GM18511 (cell line): ENCODE results near the gene SMOC2.
"Not testable (repeated sequence)": the region's sequence is repeated elsewhere in the genome, so short reads cannot be mapped to it uniquely, and the experiment has no call there.

Source experiments
- ATAC-seq: cut with Tn5 transposase; IDR thresholded peaks from one replicate; pipeline ENCODE4 v1.9.1; 2021; ENCODE audit warnings: mild to moderate bottlenecking, moderate library complexity; ENCODE audit not compliant: unreplicated experiment

The SMOC2 gene

DNA sequence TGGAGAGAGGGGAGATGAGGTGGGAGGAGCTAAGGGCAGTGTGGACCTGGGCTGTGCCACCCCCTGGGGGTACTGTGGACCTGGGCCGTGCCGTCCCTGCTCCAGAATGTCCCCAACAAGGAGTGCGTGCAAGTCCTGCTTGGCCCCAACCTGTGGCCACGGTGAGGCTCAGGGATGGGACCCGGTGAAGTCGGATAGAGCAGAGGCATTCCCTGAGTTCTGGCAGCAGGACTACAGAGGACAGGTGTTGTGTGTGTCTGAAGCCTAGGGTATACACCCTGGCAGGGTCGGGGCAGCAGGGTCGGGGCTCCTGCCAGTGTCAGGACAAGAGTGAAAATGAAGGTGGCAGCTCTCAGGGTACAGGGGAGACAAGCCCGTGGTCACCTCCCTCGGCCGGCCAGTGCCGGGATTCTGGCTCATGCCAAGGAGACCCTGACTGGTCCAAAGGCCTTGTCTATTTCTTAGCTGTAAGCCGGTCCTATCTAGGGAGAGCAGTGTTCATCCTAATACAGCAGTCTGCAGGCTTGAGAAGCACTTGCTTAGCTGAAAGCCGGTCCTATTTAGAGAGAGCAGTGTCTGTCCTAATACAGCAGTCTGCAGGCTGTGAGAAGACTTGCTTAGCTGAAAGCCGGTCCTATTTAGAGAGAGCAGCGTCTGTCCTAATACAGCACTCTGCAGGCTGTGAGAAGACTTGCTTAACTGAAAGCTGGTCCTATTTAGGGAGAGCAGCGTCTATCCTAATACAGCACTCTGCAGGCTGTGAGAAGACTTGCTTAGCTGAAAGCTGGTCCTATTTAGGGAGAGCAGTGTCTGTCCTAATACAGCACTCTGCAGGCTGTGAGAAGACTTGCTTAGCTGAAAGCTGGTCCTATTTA, 95.9 kb downstream of the SMOC2 start:
- no peak for ATAC-seq

DNA sequence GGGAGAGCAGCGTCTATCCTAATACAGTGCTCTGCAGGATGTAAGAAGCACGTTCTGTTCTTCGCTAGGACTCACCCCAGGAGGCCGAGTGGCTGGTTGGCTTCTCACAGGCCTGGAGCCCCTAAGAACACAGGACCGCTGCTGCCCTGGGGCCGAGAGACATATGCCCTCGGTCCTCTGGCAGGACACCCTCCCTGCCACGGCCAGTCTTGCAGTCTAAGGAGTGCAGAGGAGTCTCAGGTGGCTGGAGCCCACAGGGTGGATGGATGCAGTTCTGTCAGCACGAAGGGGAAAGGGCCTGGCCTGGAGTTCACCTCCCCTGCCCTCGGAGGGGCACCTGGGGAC, 96.5 kb downstream of the SMOC2 start:
- ATAC-seq: no peak

DNA sequence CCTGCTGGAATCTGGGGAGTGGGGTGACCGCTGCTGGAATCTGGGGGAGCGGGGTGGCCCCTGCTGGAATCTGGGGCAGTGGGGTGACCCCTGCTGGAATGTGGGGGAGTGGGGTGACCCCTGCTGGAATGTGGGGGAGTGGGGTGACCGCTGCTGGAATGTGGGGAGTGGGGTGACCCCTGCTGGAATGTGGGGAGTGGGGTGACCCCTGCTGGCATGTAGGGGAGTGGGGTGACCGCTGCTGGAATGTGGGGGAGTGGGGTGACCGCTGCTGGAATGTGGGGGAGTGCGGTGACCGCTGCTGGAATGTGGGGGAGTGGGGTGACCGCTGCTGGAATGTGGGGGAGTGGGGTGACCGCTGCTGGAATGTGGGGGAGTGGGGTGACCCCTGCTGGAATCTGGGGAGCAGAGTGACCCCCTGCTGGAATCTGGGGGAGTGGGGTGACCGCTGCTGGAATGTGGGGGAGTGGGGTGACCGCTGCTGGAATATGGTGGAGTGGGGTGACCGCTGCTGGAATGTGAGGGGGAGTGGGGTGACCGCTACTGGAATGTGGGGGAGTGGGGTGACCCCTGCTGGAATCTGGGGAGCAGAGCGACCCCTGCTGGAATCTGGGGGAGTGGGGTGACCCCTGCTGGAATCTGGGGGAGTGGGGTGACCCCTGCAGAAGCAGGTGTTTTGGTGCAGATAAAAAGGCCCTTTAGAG, 97.4 kb downstream of the SMOC2 start:
- ATAC-seq: not testable (repeated sequence)

DNA sequence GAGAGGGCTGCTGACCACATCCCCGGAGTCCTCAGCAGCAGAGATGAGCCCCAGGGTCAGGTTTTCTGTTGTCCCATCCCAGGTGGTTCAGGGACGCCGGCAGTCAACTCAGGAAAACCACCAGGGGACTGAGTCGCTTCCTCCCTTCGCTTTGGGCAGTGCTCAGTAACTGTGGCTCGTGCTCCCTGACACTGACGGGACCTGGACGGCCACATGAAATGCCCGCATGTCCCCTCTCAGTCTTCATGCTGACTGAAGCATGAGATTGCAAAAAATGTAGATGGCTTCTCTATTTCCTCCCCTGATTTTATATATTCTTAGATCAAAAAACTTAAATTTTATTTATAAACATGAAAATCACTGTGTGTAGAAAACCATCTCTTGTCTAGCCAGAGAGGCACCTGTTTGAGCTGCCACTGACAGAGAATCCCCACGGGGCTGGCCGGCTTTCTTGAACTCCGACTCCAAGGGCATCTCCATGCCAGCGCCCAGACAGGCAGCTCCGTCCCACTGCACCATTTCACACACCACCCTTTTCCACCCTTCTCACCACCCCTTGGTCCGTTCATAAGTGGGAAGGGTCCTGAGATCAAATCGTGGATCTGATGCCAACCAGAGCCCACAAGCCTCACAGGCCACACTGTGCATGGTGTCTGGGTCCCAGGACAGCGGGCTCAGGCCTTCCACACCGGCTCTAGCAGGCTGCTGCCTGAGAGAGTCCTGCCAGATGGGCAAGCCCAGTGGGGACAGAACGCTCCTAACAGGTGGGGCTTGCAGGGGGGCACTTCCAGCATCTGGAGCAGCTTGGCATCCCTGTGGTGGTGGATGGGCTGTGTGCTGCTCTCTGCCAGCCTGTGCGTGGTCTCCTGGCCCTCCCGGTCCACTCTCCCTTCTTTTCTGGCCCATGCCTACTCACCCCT, 98.2 kb downstream of the SMOC2 start:
- ATAC-seq: no peak

DNA sequence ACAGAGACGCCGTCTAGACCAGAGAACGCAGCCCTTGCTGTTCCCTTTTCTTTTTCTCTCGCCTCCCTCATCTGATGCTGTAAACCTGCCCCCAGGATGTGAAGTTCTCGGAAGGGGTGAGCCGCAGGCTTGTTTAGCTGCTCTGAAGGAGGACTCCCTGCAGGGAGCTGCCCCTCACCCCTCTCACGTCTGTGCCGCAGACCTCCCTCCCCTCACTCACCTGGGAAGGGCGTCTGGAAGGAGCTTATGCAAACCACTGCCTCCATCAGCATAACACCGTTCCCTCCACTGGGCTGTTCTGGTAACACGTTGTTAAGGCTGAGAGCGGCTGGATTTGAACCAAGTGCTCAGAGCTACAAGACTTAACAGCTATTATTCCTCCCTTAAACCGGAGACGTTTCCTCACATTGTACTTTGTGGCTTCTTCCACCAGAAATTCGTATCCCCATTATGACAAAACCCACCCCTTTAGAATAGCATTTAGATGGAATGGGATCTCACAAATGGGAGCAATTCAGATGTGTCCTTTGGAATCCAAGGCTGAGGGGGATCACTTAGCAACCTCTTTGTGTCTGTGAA, 99.8 kb downstream of the SMOC2 start:
- no peak for ATAC-seq

DNA sequence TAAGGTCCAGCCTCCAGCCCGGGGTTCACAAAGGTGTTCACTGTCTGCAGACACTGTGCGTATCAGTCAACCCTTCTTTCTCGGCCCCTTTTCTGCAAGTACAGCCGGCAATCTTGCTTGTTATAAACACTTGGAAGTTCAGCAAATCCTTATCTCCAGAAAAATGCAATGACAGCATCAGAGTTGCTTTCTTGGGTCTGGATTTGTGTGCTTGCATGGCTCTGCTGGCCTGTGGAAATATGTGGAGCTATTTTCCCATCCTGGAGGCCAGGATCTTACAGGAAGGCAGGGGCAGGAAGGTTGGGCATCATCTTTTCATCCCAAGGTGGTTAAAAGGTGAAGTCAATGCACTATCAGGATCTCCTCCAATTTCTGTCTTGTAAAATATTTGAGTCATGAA, 100.3 kb downstream of the SMOC2 start:
- ATAC-seq: no peak

DNA sequence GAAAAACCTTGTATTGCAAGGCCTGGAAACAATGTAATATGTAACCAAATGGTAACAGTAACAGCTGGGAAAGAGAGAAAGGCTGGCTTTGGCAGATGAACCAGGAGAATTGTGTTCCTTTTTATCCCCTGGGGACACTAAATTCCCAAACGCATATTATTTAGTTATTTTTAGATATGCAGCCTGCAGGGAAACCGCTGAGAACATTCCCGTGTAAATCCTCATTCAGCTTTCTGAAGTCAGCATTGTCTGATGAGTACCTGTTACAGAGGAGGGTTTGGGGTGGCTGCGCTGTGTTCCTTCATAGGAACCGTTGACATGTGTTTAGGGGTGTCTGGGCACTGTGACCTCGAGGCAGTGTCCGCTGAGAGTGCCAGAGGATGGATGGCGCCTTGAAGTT, 101.3 kb downstream of the SMOC2 start:
- ATAC-seq: no peak

DNA sequence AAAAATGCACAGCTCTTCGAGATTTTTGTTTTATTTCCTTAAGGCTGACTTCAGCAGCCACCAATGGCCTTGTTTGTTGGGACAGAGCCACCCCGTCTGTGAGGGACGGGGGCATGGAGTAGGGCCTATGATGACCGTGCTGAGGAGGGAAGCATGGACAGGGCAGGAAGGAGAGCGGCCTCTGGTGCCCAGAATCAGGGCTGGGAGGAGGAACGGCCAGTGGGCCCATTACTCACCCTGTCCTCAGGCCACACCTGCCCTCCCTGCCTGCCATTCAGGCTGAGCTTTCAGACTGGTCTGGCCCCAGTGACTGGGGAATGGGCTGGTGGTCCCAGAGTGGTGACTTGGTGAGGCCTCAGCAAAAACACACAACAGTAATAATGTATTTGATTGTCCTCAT, 104.4 kb downstream of the SMOC2 start:
- ATAC-seq: no peak

DNA sequence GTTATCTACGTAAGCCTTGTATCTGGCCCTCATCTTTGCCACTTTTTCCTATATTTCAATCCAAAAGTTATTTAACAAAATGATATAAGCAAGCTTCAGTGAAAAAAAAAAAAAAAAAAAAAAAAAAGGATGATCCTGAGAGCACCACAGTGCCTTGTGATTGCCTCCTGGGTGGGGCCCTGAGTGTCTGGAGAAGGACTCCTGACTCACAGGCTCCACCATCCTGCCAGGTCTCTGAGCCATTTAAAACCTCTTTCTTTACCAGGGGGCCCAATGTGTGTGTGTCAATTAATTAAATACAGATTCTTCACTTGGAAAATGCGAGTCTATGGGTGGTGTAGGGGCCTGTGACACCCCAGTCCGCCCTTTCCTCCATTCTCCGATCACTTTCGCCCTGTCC, 105.2 kb downstream of the SMOC2 start:
- no peak for ATAC-seq

DNA sequence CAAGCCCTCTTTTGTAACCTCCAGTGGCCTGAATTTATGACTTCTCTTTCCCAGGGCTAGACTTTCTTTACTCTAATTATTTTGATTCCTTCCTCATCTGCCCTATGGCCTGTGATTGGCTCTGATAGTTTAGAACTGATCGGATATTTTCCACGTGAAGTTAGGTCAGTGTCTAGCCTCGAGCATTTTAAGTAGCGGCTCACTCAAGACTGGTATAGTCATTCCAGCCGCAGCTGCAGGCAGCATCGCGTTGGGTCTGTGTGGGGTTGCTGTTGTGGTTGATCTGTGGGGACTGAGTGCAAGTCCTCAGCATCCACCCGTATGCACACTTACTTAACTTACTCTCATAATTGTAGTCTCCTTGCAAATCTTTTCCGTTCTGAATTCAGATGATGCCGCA, 105.7 kb downstream of the SMOC2 start:
- ATAC-seq: no peak

DNA sequence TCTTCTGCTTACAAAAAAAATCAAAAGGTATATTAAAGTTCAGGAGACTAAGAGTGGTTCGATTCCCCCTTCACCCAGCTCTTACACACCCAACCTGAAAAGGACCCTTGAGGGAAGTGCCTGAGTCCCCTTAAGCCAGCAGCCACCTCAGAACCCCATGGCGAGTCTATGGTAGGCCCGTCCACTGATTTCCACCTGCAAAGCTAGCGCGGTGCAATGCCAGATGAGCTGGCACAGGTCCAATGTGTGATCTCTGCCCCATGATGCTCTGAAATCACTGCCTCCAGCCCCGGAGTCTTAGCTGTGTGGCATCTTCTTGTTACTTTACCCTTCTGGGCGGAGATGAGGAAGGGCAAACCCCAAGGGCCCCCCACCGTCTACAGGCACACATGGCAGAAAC, 109.3 kb downstream of the SMOC2 start:
- no peak for ATAC-seq

DNA sequence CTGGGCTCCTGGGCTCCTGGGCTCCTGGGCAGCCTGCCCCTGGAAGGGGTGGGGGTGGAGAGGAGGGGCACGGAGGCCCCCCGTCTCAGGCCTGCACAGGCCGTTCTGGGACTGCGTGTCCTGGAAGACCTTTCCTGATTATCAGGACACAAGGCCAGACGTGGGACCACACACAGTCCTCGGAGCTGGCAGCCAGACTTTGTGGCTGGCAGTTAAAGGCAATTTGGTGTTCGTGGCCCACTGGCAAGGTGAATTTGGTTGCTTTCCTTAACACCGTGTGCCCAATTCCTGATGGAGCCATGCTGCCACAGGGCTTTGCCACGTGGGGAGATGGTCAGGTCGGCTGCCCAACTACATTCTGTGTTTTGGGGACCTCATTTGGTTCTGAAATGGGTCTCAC, 113.5 kb downstream of the SMOC2 start:
- ATAC-seq: no peak

DNA sequence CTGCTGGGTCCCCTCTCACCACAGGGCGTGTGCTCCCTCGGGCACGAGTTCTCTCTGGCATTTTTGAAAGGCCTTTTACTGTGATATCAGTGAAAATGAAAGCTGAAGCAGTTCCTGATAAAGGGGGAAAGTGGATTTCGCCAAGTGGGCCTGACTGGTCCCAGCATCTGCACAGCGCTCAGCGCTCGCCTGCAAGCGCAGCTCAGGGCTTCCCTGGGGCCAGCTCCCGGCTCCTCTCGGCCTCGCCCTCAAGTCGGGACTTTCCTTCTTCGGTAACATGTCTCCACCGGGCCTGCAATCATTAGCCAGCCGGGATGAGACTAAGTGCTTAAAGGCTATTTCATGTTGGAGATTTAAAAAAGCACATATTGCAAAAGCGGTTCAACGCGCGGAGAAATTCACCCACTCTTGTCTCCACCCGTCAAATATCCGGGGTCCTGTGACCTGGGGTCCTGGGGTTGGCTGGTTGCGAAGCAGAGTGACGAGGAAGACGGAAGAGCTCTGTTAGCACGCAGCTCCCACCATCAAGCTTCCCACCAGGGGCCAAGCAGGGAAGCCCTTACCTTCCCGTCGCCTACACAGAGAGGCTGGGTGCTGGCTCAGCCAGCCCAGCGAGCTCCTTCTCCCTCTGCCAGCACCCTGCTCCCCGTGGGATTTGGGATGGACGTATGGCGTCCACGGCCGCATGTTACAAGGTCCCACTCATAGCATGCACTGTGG, 114.1 kb downstream of the SMOC2 start:
- ATAC-seq: no peak

DNA sequence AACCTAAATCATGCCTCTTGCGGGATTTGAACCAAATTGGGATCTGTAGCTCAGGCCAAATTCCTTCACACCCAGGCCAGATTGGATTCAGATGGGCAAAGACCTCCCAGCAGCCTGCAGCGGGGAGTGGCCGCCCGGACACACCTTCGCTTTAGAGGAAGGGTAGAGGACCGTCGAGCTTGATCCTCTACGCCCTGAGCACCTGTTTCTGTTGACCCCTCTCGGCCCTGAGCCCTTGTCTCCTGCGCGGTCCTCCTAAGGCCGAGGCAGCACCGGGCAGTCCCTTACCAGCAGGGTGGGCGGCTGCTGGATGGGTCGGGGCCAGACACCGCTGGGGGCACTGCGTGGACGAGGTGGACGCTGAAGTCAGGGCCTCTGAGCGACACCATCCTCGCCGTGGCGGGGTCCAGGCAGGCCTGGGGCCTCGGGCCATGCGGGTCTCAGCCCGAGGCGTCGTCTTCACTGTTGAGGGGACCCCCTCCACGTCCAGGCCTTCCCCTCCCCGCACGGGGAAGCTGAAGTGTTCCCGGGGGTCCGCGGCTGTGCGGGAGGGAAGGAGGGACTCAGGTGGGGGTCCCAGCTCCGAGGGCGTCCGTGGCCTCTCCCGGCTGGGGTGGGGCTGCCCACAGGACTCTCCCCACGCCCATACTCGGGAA, 114.8 kb downstream of the SMOC2 start:
- ATAC-seq: no peak

DNA sequence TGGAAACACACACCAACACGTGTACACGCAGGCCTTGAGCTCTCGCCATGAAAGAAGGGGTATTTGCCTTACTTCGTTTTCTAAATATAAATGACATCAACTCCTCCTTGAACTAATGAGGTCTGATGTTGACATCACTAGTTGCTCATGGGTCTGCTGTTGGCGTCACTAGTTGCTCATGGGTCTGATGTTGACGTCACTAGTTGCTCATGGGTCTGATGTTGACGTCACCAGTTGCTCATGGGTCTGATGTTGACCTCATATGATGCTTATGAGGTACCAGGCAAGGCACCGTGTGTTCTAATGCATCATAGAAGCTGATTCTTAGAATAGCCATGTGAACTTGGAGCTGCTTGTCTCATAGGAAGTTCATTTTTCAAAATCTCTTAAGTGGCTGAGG, 116.5 kb downstream of the SMOC2 start:
- no peak for ATAC-seq

DNA sequence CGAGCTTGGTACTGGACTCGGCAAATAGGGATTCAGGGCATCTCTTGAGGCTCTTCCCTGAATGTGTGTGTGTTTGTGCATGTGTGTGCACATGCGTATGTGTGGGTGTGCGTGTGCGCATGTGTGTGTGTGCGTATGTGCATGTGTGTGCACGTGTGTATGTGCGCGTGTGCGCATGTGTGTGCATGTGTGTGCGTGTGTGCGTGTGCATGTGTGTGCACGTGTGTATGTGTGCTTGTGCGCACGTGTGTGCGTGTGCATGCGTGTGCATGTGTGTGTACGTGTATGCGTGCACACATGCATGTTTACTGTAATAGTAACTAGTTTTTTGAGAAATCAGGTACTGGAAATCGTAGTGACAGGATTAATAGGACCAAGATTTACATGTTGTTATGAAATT, 117.7 kb downstream of the SMOC2 start:
- no peak for ATAC-seq

DNA sequence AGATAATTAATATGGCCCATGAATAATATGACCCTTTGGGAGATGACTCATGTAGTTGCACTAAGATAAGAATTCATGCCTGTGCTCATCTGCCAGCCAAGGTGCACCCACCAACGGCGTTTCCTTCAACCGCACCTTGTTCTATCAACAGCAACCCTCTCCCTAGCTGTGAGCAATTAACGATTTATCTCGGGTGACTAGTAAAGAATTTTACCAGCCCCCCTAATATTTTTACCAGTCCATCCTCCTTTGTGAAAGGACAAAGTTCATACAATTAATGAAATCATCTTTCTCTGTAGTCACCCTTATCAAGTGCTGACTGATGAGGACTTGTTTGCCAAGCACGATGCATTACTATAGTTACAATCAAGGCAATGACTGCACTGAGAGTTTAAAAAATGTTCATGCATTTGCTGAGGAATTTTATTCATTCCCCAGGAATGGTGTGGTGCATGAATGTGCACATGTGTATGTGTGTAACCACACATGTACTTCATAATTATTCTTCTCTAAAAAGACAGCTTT, 118.7 kb downstream of the SMOC2 start:
- no peak for ATAC-seq

DNA sequence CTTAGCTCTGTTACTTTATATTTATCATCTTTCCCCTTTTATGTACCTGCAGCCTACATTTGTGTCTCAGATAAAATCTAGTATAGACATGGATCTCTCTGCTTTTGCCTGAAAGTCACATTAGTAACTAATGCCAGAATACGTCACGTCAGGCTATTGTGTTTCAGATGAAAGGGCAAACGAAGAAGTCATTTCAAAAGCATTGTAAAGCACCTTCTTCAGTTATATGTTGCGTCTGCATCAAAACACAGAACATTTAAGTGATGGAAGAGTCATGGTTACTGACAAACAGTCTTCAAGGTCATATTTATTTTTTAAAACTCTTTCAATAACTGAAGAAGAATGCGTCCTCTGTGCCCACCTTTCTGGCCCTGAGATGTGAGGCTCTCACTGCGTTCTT, 119.1 kb downstream of the SMOC2 start:
- ATAC-seq: no peak

DNA sequence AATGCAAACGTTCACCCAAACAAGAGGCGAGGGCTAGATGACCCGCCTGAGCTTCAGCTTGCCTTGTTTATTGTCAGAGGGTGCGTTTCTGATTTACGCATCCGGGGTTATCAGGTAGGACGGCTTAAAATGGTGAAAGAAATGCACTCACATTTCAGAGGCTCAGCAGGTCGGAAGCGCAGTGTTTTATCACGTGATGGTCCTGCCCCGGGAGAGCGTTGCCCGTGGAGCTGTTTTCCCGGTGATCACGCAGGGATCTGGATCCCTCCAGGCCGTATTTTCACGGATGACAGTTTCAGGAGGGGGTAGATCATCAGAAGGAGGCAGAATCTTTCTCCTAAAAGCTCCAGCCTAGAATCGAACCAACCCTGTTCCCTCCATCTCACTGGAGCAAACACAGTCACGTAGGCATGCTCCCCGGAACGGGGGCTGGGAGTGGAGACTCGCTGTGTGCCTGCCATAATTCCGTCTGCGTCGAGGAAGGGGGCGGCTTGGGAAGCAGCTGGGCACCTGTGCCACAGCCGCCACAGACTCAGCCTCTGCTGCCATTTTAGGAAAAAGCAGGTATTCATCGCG, 121.7 kb downstream of the SMOC2 start:
- ATAC-seq: no peak
